K562 (cell line): ENCODE results near the gene ASCC1. TPM values are rescaled to one million over a fixed set of nuclear protein-coding genes. Genes with fewer than 3 reads are reported as not detected.

ENCODE experiments used
- ARID1B ChIP-seq: fragments of 450-650 bp; IDR thresholded peaks from 2 replicates; pipeline ENCODE4 v1.6.1; 2016; ENCODE audit warnings: antibody characterized with exemption, mild to moderate bottlenecking, inconsistent platforms
- NEUROD1 ChIP-seq: fragments of 150-350 bp; IDR thresholded peaks from 2 replicates; pipeline ENCODE4 v1.6.1; 2014; ENCODE audit warnings: borderline replicate concordance, low read length, low read depth; ENCODE audit not compliant: partially characterized antibody
- POLR2AphosphoS2 ChIP-seq: IDR thresholded peaks from 2 replicates; pipeline ENCODE4 v1.6.1; 2012; ENCODE audit warnings: low read length, improper control_type of control experiment
- TGIF2 ChIP-seq: sonication (generic); formaldehyde crosslinking; IDR thresholded peaks from 2 replicates; pipeline ENCODE4 v1.8.1; 2022; ENCODE audit warnings: mild to moderate bottlenecking, missing genetic modification reagents, moderate library complexity
- ZC3H4 ChIP-seq: sonication (generic); formaldehyde crosslinking; IDR thresholded peaks from 2 replicates; pipeline ENCODE4 v1.9.0; 2021; ENCODE audit warnings: missing genetic modification reagents, borderline replicate concordance
- polyA plus RNA-seq, 8 experiments: library from polyadenylated mRNA; depleted of rRNA in 4 of 8; stranded (reverse) in 5 of 8; unstranded in 3 of 8; fragments of >200 nt; fragmentation: Nextera tagmentation in 2 of 8; fragmentation: Illumina TruSeq in 1 of 8; extraction: Ambion mirVana in 2 of 8; extraction: Trizol in 1 of 8; gene quantifications; 2 replicates each; pipeline versions ENCODE4 v1.2.1 to v1.2.3, GENCODE V29; 2011 to 2014; ENCODE audit warnings: inconsistent platforms in 1 of 8, missing spikeins in 1 of 8
- total RNA-seq, 7 experiments: library from RNA; depleted of rRNA in 6 of 7; stranded (reverse); fragments of >200 nt in 6 of 7; fragmentation: Illumina TruSeq in 2 of 7; extraction: Trizol in 2 of 7; gene quantifications; 2 replicates each; pipeline versions ENCODE4 v1.2.1 to v1.2.3, GENCODE V29; 2011 to 2021; ENCODE audit warnings: low replicate concordance in 1 of 7
- TF ChIP-seq, protein P1 (sequence below): fragments of 450-650 bp; IDR thresholded peaks from 2 replicates; pipeline ENCODE4 v1.6.1; 2016; ENCODE audit warnings: mild to moderate bottlenecking, moderate library complexity
- TF ChIP-seq, protein P2 (sequence below): fragments of 200-800 bp; sonication (Bioruptor generic); IDR thresholded peaks from 2 replicates; pipeline ENCODE4 v1.6.1; 2016; ENCODE audit warnings: missing genetic modification characterization, missing compliant biosample characterization
- TF ChIP-seq, protein P3 (sequence below): fragments of 450-650 bp; formaldehyde crosslinking; IDR thresholded peaks from 2 replicates; pipeline ENCODE4 v1.4.0; 2020; ENCODE audit warnings: mild to moderate bottlenecking, moderate library complexity

The ASCC1 gene
- total and polyA plus RNA-seq, 9 of the 15 experiments (the other 6 are each of a cell fraction or from before 2014, with no cell fraction given): 31.7 to 73.3 (median 52.8) TPM

- TF ChIP-seq, protein P1, sequence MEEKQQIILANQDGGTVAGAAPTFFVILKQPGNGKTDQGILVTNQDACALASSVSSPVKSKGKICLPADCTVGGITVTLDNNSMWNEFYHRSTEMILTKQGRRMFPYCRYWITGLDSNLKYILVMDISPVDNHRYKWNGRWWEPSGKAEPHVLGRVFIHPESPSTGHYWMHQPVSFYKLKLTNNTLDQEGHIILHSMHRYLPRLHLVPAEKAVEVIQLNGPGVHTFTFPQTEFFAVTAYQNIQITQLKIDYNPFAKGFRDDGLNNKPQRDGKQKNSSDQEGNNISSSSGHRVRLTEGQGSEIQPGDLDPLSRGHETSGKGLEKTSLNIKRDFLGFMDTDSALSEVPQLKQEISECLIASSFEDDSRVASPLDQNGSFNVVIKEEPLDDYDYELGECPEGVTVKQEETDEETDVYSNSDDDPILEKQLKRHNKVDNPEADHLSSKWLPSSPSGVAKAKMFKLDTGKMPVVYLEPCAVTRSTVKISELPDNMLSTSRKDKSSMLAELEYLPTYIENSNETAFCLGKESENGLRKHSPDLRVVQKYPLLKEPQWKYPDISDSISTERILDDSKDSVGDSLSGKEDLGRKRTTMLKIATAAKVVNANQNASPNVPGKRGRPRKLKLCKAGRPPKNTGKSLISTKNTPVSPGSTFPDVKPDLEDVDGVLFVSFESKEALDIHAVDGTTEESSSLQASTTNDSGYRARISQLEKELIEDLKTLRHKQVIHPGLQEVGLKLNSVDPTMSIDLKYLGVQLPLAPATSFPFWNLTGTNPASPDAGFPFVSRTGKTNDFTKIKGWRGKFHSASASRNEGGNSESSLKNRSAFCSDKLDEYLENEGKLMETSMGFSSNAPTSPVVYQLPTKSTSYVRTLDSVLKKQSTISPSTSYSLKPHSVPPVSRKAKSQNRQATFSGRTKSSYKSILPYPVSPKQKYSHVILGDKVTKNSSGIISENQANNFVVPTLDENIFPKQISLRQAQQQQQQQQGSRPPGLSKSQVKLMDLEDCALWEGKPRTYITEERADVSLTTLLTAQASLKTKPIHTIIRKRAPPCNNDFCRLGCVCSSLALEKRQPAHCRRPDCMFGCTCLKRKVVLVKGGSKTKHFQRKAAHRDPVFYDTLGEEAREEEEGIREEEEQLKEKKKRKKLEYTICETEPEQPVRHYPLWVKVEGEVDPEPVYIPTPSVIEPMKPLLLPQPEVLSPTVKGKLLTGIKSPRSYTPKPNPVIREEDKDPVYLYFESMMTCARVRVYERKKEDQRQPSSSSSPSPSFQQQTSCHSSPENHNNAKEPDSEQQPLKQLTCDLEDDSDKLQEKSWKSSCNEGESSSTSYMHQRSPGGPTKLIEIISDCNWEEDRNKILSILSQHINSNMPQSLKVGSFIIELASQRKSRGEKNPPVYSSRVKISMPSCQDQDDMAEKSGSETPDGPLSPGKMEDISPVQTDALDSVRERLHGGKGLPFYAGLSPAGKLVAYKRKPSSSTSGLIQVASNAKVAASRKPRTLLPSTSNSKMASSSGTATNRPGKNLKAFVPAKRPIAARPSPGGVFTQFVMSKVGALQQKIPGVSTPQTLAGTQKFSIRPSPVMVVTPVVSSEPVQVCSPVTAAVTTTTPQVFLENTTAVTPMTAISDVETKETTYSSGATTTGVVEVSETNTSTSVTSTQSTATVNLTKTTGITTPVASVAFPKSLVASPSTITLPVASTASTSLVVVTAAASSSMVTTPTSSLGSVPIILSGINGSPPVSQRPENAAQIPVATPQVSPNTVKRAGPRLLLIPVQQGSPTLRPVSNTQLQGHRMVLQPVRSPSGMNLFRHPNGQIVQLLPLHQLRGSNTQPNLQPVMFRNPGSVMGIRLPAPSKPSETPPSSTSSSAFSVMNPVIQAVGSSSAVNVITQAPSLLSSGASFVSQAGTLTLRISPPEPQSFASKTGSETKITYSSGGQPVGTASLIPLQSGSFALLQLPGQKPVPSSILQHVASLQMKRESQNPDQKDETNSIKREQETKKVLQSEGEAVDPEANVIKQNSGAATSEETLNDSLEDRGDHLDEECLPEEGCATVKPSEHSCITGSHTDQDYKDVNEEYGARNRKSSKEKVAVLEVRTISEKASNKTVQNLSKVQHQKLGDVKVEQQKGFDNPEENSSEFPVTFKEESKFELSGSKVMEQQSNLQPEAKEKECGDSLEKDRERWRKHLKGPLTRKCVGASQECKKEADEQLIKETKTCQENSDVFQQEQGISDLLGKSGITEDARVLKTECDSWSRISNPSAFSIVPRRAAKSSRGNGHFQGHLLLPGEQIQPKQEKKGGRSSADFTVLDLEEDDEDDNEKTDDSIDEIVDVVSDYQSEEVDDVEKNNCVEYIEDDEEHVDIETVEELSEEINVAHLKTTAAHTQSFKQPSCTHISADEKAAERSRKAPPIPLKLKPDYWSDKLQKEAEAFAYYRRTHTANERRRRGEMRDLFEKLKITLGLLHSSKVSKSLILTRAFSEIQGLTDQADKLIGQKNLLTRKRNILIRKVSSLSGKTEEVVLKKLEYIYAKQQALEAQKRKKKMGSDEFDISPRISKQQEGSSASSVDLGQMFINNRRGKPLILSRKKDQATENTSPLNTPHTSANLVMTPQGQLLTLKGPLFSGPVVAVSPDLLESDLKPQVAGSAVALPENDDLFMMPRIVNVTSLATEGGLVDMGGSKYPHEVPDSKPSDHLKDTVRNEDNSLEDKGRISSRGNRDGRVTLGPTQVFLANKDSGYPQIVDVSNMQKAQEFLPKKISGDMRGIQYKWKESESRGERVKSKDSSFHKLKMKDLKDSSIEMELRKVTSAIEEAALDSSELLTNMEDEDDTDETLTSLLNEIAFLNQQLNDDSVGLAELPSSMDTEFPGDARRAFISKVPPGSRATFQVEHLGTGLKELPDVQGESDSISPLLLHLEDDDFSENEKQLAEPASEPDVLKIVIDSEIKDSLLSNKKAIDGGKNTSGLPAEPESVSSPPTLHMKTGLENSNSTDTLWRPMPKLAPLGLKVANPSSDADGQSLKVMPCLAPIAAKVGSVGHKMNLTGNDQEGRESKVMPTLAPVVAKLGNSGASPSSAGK: no peak
- TF ChIP-seq, protein P2, sequence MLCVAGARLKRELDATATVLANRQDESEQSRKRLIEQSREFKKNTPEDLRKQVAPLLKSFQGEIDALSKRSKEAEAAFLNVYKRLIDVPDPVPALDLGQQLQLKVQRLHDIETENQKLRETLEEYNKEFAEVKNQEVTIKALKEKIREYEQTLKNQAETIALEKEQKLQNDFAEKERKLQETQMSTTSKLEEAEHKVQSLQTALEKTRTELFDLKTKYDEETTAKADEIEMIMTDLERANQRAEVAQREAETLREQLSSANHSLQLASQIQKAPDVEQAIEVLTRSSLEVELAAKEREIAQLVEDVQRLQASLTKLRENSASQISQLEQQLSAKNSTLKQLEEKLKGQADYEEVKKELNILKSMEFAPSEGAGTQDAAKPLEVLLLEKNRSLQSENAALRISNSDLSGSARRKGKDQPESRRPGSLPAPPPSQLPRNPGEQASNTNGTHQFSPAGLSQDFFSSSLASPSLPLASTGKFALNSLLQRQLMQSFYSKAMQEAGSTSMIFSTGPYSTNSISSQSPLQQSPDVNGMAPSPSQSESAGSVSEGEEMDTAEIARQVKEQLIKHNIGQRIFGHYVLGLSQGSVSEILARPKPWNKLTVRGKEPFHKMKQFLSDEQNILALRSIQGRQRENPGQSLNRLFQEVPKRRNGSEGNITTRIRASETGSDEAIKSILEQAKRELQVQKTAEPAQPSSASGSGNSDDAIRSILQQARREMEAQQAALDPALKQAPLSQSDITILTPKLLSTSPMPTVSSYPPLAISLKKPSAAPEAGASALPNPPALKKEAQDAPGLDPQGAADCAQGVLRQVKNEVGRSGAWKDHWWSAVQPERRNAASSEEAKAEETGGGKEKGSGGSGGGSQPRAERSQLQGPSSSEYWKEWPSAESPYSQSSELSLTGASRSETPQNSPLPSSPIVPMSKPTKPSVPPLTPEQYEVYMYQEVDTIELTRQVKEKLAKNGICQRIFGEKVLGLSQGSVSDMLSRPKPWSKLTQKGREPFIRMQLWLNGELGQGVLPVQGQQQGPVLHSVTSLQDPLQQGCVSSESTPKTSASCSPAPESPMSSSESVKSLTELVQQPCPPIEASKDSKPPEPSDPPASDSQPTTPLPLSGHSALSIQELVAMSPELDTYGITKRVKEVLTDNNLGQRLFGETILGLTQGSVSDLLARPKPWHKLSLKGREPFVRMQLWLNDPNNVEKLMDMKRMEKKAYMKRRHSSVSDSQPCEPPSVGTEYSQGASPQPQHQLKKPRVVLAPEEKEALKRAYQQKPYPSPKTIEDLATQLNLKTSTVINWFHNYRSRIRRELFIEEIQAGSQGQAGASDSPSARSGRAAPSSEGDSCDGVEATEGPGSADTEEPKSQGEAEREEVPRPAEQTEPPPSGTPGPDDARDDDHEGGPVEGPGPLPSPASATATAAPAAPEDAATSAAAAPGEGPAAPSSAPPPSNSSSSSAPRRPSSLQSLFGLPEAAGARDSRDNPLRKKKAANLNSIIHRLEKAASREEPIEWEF (CRISPR knock-in tag): 0 out of 2 replicates have a peak, but pooled peaks have one; percentile 71
- TF ChIP-seq NEUROD1 (peak; percentile 25), ARID1B (peak; percentile 80), POLR2AphosphoS2 (no peak), ZC3H4 (no peak), TGIF2 (CRISPR knock-in tag) (no peak)
- TF ChIP-seq, protein P3, sequence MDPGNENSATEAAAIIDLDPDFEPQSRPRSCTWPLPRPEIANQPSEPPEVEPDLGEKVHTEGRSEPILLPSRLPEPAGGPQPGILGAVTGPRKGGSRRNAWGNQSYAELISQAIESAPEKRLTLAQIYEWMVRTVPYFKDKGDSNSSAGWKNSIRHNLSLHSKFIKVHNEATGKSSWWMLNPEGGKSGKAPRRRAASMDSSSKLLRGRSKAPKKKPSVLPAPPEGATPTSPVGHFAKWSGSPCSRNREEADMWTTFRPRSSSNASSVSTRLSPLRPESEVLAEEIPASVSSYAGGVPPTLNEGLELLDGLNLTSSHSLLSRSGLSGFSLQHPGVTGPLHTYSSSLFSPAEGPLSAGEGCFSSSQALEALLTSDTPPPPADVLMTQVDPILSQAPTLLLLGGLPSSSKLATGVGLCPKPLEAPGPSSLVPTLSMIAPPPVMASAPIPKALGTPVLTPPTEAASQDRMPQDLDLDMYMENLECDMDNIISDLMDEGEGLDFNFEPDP (CRISPR knock-in tag): peak; percentile 71; the same call in 1 of the 2 replicates
Observed at GRCh38 chr10:72260239-72260975, 44.3 kb upstream of the ASCC1 start (continued).
